H1 (cell line): ENCODE data around the gene SELENOO. TPM values are rescaled to one million over a fixed set of nuclear protein-coding genes. Genes with fewer than 3 reads are reported as not detected.

ENCODE experiments used
- CHD2 ChIP-seq: IDR thresholded peaks from 2 replicates; pipeline ENCODE4 v1.6.1; 2012; ENCODE audit warnings: low read length, improper control_type of control experiment
- CTCF ChIP-seq, 3 experiments: IDR thresholded peaks; 1 replicate in 2 of 3; 2 replicates in 1 of 3; pipeline versions ENCODE4 v1.5.1 to v1.6.1; 2011; ENCODE audit warnings: low read length in 3 of 3, mild to moderate bottlenecking in 3 of 3, inconsistent platforms in 2 of 3, low read depth in 1 of 3, moderate library complexity in 1 of 3; ENCODE audit not compliant: insufficient read depth in 1 of 3; ENCODE audit errors: control extremely low read depth in 1 of 3
- EGR1 ChIP-seq: IDR thresholded peaks from 2 replicates; pipeline ENCODE4 v1.6.1; 2011; ENCODE audit warnings: low read depth, low read length, borderline replicate concordance
- EP300 ChIP-seq, 2 experiments: IDR thresholded peaks; 1 replicate in 1 of 2; 2 replicates in 1 of 2; pipeline ENCODE4 v1.6.1; 2011 to 2012; ENCODE audit warnings: low read depth in 2 of 2, low read length in 2 of 2, mild to moderate bottlenecking in 2 of 2, borderline replicate concordance in 1 of 2, inconsistent platforms in 1 of 2, moderate library complexity in 1 of 2
- EZH2 ChIP-seq: fragments of 200-600 bp; sonication (generic); IDR thresholded peaks from 2 replicates; pipeline ENCODE4 v1.7.1; 2012; ENCODE audit warnings: low read depth, mild to moderate bottlenecking, moderate library complexity, low read length, inconsistent platforms; ENCODE audit not compliant: severe bottlenecking
- KDM1A ChIP-seq: fragments of 200-600, 300-600 bp; sonication (generic); IDR thresholded peaks from 2 replicates; pipeline ENCODE4 v1.7.1; 2016; ENCODE audit warnings: mild to moderate bottlenecking, low read length, borderline replicate concordance
- NANOG ChIP-seq: IDR thresholded peaks from 2 replicates; pipeline ENCODE4 v1.6.1; 2011; ENCODE audit warnings: low read length, low read depth, mild to moderate bottlenecking, inconsistent platforms; ENCODE audit not compliant: insufficient read depth, poor library complexity, severe bottlenecking
- PHF8 ChIP-seq: fragments of 200-600 bp; sonication (generic); conservative IDR thresholded peaks from 2 replicates; pipeline ENCODE4 v1.7.1; 2012; ENCODE audit warnings: low read depth, mild to moderate bottlenecking, inconsistent platforms, low read length, moderate library complexity
- POLR2AphosphoS5 ChIP-seq: IDR thresholded peaks from 2 replicates; pipeline ENCODE4 v1.6.1; 2011; ENCODE audit warnings: low read depth, low read length
- RNF2 ChIP-seq: fragments of 200-900, 300-1000 bp; sonication (generic); IDR thresholded peaks from 2 replicates; pipeline ENCODE4 v1.7.1; 2016; ENCODE audit warnings: borderline replicate concordance, low read depth, mild to moderate bottlenecking, antibody characterized with exemption, low read length; ENCODE audit not compliant: poor library complexity, severe bottlenecking; ENCODE audit errors: missing control alignments
- RXRA ChIP-seq: IDR thresholded peaks from 2 replicates; pipeline ENCODE4 v1.6.1; 2011; ENCODE audit warnings: low read depth, mild to moderate bottlenecking, low read length, moderate library complexity; ENCODE audit not compliant: insufficient read depth
- SAP30 ChIP-seq: fragments of 300-600 bp; sonication (generic); IDR thresholded peaks from 2 replicates; pipeline ENCODE4 v1.7.1; 2012; ENCODE audit warnings: low read length, moderate library complexity, mild to moderate bottlenecking, inconsistent platforms; ENCODE audit not compliant: insufficient read depth, insufficient replicate concordance
- SP1 ChIP-seq: IDR thresholded peaks from 2 replicates; pipeline ENCODE4 v1.6.1; 2011; ENCODE audit warnings: low read depth, low read length
- SP2 ChIP-seq: IDR thresholded peaks from 2 replicates; pipeline ENCODE4 v1.6.1; 2012; ENCODE audit warnings: mild to moderate bottlenecking, low read length, inconsistent platforms
- SRF ChIP-seq: IDR thresholded peaks from 2 replicates; pipeline ENCODE4 v1.6.1; 2011; ENCODE audit warnings: mild to moderate bottlenecking, low read depth, low read length, moderate library complexity
- TAF7 ChIP-seq: optimal IDR thresholded peaks from 2 replicates; pipeline ENCODE3; 2011; ENCODE audit warnings: low read depth, mild to moderate bottlenecking, inconsistent platforms, low read length, moderate library complexity, borderline replicate concordance
- TBP ChIP-seq: IDR thresholded peaks from 2 replicates; pipeline ENCODE4 v1.6.1; 2011; ENCODE audit warnings: low read depth, low read length, improper control_type of control experiment
- USF2 ChIP-seq: IDR thresholded peaks from 2 replicates; pipeline ENCODE4 v1.6.1; 2011; ENCODE audit warnings: low read length, improper control_type of control experiment
- ZNF274 ChIP-seq: IDR thresholded peaks from 2 replicates; pipeline ENCODE4 v1.7.0; 2012; ENCODE audit warnings: low read length, borderline replicate concordance; ENCODE audit errors: extremely low read depth
- polyA plus RNA-seq, 7 experiments: library from polyadenylated mRNA; depleted of rRNA in 3 of 7; stranded (reverse) in 5 of 7; unstranded in 2 of 7; fragments of >200 nt in 5 of 7; fragments of 200-250 nt in 2 of 7; gene quantifications; 1 replicate in 5 of 7; 2 replicates in 1 of 7; 4 replicates in 1 of 7; pipeline versions ENCODE4 v1.2.1 to v1.2.3, GENCODE V29; 2011 to 2013; ENCODE audit warnings: missing spikeins in 2 of 7, mixed read lengths in 2 of 7
- total RNA-seq: library from RNA; stranded (reverse); fragmentation: NEBNext Ultra II Directional; extraction: Animal tissue kit (Norgen Biotek cat#: 25700); gene quantifications from 2 replicates; pipeline ENCODE4 v1.2.1, GENCODE V29; 2021

Gene SELENOO
- total and polyA plus RNA-seq, 2 of the 8 experiments (the other 6 are each of a cell fraction or from before 2014, with no cell fraction given) = 18.6 to 25.1 TPM

GRCh38 chr22:50250555-50251476, 50.0 kb downstream of the SELENOO start, which contains the start of gene HDAC10 (continued):
- TF ChIP-seq PHF8 = no peak
- no peak for TF ChIP-seq SP1
- no peak for TF ChIP-seq EZH2
- no peak for TF ChIP-seq EGR1
- no peak for TF ChIP-seq EP300 (IDR thresholded peaks at IDR 0.05; ENCODE audit: borderline replicate concordance in 1 of 2, low read depth in 2 of 2, low read length in 2 of 2)
- no peak for TF ChIP-seq RXRA
- TF ChIP-seq KDM1A = no peak
- no peak for TF ChIP-seq NANOG
- TF ChIP-seq CHD2 = peak; percentile 89
- TF ChIP-seq ZNF274 = no peak
- no peak for TF ChIP-seq TAF7
- no peak for TF ChIP-seq SRF
- no peak; the same call in 1 of the 2 replicates for TF ChIP-seq TBP
- TF ChIP-seq POLR2AphosphoS5 = peak; percentile 44; the same call in 1 of the 2 replicates
- no peak for TF ChIP-seq USF2
- TF ChIP-seq SP2 = no peak
- no peak for TF ChIP-seq RNF2
- TF ChIP-seq SAP30 = no peak
- TF ChIP-seq CTCF (IDR thresholded peaks at IDR 0.05; ENCODE audit: control extremely low read depth in 1 of 3, insufficient read depth in 1 of 3, low read depth in 1 of 3, low read length in 3 of 3) = no peak
